BLaER1 treated with 17β-estradiol and CSF1 and Interleukin-3, amounts not matched to agents 10 nM and 100 nM (cell line): ENCODE measurements around the gene SV2B.

ENCODE experiments used
- H3K27ac ChIP-seq, 11 experiments: shearing (Covaris generic); formaldehyde crosslinking; 2 replicates each; pipeline ENCODE4 v1.8.1; 2022
- H3K27me3 ChIP-seq, 11 experiments: shearing (Covaris generic); formaldehyde crosslinking; 2 replicates each; pipeline ENCODE4 v1.8.1; 2022
- H3K36me3 ChIP-seq, 11 experiments: shearing (Covaris generic); formaldehyde crosslinking; 2 replicates each; pipeline ENCODE4 v1.8.1; 2022
- H3K4me1 ChIP-seq, 10 experiments: shearing (Covaris generic); formaldehyde crosslinking; 2 replicates each; pipeline ENCODE4 v1.8.1; 2022
- H3K4me2 ChIP-seq, 11 experiments: shearing (Covaris generic); formaldehyde crosslinking; 2 replicates each; pipeline ENCODE4 v1.8.1; 2022
- H3K4me3 ChIP-seq, 10 experiments: shearing (Covaris generic); formaldehyde crosslinking; 2 replicates each; pipeline ENCODE4 v1.8.1; 2022
- H3K9ac ChIP-seq, 11 experiments: shearing (Covaris generic); formaldehyde crosslinking; 2 replicates each; pipeline ENCODE4 v1.8.1; 2022
- H3K9me3 ChIP-seq, 11 experiments: shearing (Covaris generic); formaldehyde crosslinking; replicated peaks in 1 of 11; 2 replicates each; pipeline ENCODE4 v1.8.1; 2022
- H4K20me1 ChIP-seq, 11 experiments: shearing (Covaris generic); formaldehyde crosslinking; 2 replicates each; pipeline ENCODE4 v1.8.1; 2022
- Cebpa-rat ChIP-seq, 11 experiments: shearing (Covaris generic); IDR thresholded peaks; 2 replicates each; pipeline ENCODE4 v1.8.1; 2022

SV2B gene

DNA sequence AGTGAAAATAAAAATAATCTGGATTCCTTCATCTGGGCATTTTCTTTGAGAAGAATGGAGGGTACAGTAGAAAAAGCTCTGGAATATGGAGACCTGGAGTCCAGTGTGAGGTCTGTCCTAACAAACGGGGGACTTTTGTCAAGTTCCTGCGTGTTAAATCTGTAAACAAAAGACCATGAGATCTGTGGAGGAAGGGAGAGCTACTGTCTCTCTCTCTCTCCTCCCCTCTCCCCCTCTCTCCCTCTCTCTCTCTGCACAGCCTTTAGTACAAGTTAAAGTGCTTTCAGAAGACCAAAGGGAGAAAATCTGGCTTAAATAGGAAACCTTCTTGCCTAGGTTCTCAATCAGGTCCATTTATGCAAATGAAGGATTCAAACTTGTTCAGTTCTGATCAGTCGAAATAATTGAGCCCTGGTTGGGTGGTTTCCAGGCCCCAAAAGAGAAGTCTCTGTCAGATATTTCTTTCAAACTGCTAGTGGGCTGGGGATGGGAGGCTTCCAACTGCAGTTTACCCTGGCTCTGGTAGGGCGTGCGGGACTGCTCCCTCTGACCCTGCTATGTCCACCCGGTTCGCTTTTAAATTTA is 103.7 kb downstream of the SV2B start:
- H3K27me3 ChIP-seq: no peaks in the 10 kb centered on the region
- no peaks in the 10 kb centered on the region for H3K36me3 ChIP-seq
- no peak for TF ChIP-seq Cebpa-rat (IDR thresholded peaks at IDR 0.05)
- no peaks in the 10 kb centered on the region for H3K9me3 ChIP-seq
- no peaks in the 10 kb centered on the region for H3K4me1 ChIP-seq
- no peak overlapping the region for H3K4me3 ChIP-seq
- no peak overlapping the region for H3K4me2 ChIP-seq
- no peak overlapping the region for H3K27ac ChIP-seq
- H4K20me1 ChIP-seq: no peaks in the 10 kb centered on the region
- no peak overlapping the region for H3K9ac ChIP-seq

DNA sequence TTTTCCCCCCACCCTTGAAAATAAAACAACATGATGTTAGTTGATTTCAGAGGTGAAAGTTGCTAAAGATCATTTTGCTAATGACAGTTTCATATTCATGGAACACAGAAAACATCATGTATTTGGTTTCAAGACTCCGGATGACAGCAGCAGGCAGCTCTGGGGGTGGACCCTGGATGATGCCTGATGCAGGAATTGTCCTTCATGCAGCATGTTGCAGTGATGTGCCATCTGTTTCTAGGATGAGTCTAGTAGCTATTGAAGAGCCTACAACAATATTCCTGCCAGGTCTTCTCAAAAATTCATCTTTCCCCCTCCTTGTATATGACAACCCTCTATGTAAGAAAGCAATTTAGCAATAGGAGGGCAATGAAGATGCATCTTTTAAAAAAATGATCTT is 108.3 kb downstream of the SV2B start:
- no peaks in the 10 kb centered on the region for H4K20me1 ChIP-seq
- peaks cover 0 to 5% (median 0%) of the 10 kb centered on the region in 10 experiments; a peak in 1 of 20 replicates for H3K4me1 ChIP-seq
- H3K27me3 ChIP-seq: no peaks in the 10 kb centered on the region
- H3K27ac ChIP-seq: no peak overlapping the region
- no peaks in the 10 kb centered on the region for H3K36me3 ChIP-seq
- H3K9ac ChIP-seq: no peak overlapping the region
- H3K4me2 ChIP-seq: no peak overlapping the region
- H3K9me3 ChIP-seq: no peaks in the 10 kb centered on the region
- no peak for TF ChIP-seq Cebpa-rat (IDR thresholded peaks at IDR 0.05)
- H3K4me3 ChIP-seq: no peak overlapping the region

DNA sequence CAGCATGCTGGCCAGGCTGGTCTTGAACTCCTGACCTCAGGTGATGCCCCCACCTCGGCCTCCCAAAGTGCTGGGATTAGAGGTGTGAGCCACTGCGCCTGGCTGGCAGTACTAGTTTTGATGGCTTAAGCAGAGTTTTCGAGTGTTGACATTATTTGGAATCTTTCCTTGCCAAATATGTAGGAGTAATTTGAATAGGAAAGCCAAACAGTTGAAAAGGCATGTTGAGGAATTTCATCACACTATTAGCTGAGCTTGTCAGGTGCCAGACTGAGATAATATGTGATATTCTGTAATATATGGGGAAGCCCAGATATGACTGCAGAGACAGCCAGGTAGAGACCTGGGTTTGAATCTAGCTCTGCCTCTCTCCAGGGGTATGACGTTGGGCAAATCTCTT is 109.3 kb downstream of the SV2B start:
- H3K4me1 ChIP-seq: peaks cover 0 to 5% (median 0%) of the 10 kb centered on the region in 10 experiments; a peak in 1 of 20 replicates
- H3K4me3 ChIP-seq: no peak overlapping the region
- H3K4me2 ChIP-seq: no peak overlapping the region
- no peak overlapping the region for H3K9ac ChIP-seq
- H3K27ac ChIP-seq: no peak overlapping the region
- no peak for TF ChIP-seq Cebpa-rat (IDR thresholded peaks at IDR 0.05)
- no peaks in the 10 kb centered on the region for H4K20me1 ChIP-seq
- no peaks in the 10 kb centered on the region for H3K36me3 ChIP-seq
- no peaks in the 10 kb centered on the region for H3K27me3 ChIP-seq
- peaks cover 0 to 6% (median 0%) of the 10 kb centered on the region in 11 experiments; a peak in 1 of 22 replicates for H3K9me3 ChIP-seq

- Histone ChIP-seq H3K27me3 (no peaks in the 10 kb centered on the region), H4K20me1 (no peaks in the 10 kb centered on the region), H3K4me1 (peaks cover 0 to 5% (median 0%) of the 10 kb centered on the region in 10 experiments; a peak in 1 of 20 replicates), H3K4me2 (no peak overlapping the region), H3K36me3 (no peaks in the 10 kb centered on the region), H3K27ac (no peak overlapping the region), H3K9me3 (peaks cover 0 to 6% (median 0%) of the 10 kb centered on the region in 11 experiments; a peak in 1 of 22 replicates), H3K4me3 (no peak overlapping the region), H3K9ac (no peak overlapping the region)
- TF ChIP-seq Cebpa-rat (IDR thresholded peaks at IDR 0.05): no peak
Measured at GRCh38 chr15:91209726-91210125, 109.7 kb downstream of the SV2B start.

- Histone ChIP-seq H4K20me1 (no peaks in the 10 kb centered on the region), H3K27me3 (no peaks in the 10 kb centered on the region), H3K36me3 (no peaks in the 10 kb centered on the region), H3K4me3 (no peak overlapping the region), H3K27ac (no peak overlapping the region), H3K9me3 (peaks cover 0 to 6% (median 0%) of the 10 kb centered on the region in 11 experiments; a peak in 1 of 22 replicates), H3K9ac (no peak overlapping the region), H3K4me2 (0 out of 22 replicates have a peak overlapping the region, but pooled peaks of 1 of the 11 experiments have one; percentile 8), H3K4me1 (peaks cover 0 to 5% (median 0%) of the 10 kb centered on the region in 10 experiments; a peak in 1 of 20 replicates)
- TF ChIP-seq Cebpa-rat (IDR thresholded peaks at IDR 0.05): no peak
Measured at GRCh38 chr15:91214675-91215590, 114.9 kb downstream of the SV2B start.

DNA sequence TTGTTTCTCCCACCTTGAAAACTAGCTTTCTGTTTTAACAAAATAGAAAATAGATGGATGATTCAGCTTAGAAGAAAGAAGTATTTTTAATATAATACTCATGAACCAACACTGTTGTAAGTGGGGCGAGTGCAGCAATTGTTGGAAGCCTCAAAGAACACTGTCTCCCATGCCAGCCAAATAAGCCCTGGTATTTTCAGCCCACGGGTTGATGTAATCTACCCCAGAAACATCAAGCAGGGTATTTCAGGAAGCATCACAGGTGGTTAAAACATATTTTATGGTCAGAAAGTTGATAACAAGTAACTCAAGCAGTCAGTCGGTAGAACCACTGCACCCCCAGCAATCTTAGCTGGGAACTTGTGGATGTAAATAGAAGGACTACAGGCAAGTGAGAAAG is 115.9 kb downstream of the SV2B start:
- no peaks in the 10 kb centered on the region for H3K27me3 ChIP-seq
- H3K9me3 ChIP-seq: peaks cover 0 to 6% (median 0%) of the 10 kb centered on the region in 11 experiments; a peak in 1 of 22 replicates
- TF ChIP-seq Cebpa-rat (IDR thresholded peaks at IDR 0.05): no peak
- H3K9ac ChIP-seq: no peak overlapping the region
- no peaks in the 10 kb centered on the region for H4K20me1 ChIP-seq
- no peak overlapping the region for H3K27ac ChIP-seq
- H3K4me2 ChIP-seq: no peak overlapping the region
- no peaks in the 10 kb centered on the region for H3K36me3 ChIP-seq
- peaks cover 0 to 8% (median 4%) of the 10 kb centered on the region in 10 experiments; a peak in 10 of 20 replicates for H3K4me1 ChIP-seq
- H3K4me3 ChIP-seq: no peak overlapping the region

GRCh38 chr15:91219206-91219605 is 119.1 kb downstream of the SV2B start:
- Histone ChIP-seq H3K9ac (no peak overlapping the region), H3K36me3 (no peaks in the 10 kb centered on the region)
- no peak for TF ChIP-seq Cebpa-rat (IDR thresholded peaks at IDR 0.05)

GRCh38 chr15:91222052-91222451 is 122.0 kb downstream of the SV2B start:
- Histone ChIP-seq H4K20me1 (no peaks in the 10 kb centered on the region), H3K4me3 (no peak overlapping the region), H3K36me3 (no peaks in the 10 kb centered on the region), H3K4me1 (peaks cover 0 to 9% (median 5%) of the 10 kb centered on the region in 10 experiments; a peak in 9 of 20 replicates), H3K9me3 (no peaks in the 10 kb centered on the region), H3K4me2 (no peak overlapping the region), H3K27ac (no peak overlapping the region), H3K27me3 (no peaks in the 10 kb centered on the region), H3K9ac (no peak overlapping the region)
- TF ChIP-seq Cebpa-rat (IDR thresholded peaks at IDR 0.05): no peak

More at GRCh38 chr15:91219206-91219605, 119.1 kb downstream of the SV2B start:
- peaks cover 0 to 9% (median 5%) of the 10 kb centered on the region in 10 experiments; a peak in 9 of 20 replicates for H3K4me1 ChIP-seq
- no peaks in the 10 kb centered on the region for H3K27me3 ChIP-seq
- H3K27ac ChIP-seq: no peak overlapping the region
- 0 out of 22 replicates have a peak, but pooled peaks cover 0 to under 1% (median 0%) of the 10 kb centered on the region in 11 experiments for H3K9me3 ChIP-seq
- no peak overlapping the region for H3K4me3 ChIP-seq
- H4K20me1 ChIP-seq: no peaks in the 10 kb centered on the region
- H3K4me2 ChIP-seq: no peak overlapping the region

DNA sequence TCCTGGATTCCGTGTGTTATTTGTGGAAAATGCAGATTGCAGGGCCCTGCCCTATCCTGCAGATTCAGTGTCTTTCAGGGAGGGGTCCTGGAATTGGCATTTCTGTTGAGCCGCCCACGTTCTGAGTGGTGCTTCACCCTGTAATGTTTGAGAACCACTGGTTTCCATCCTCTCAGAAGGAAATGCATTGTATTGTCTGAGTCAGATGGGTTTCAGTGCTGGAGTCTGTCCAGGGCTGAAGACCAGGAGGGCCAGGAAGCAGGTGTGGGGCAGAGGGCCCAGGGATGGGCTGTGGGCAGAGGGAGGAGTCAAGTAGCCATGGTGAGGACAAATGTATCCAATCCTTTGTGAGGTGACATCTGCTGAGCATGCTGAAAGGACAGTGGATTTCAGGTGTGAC is 123.8 kb downstream of the SV2B start:
- Histone ChIP-seq H3K27ac (no peak overlapping the region), H3K9me3 (no peaks in the 10 kb centered on the region; a peak in 1 of 22 replicates), H3K9ac (no peak overlapping the region), H3K4me3 (no peak overlapping the region), H3K4me2 (no peak overlapping the region), H3K36me3 (no peaks in the 10 kb centered on the region), H3K27me3 (no peaks in the 10 kb centered on the region), H3K4me1 (peaks cover 0 to 9% (median 5%) of the 10 kb centered on the region in 10 experiments; a peak in 9 of 20 replicates), H4K20me1 (no peaks in the 10 kb centered on the region)
- no peak for TF ChIP-seq Cebpa-rat (IDR thresholded peaks at IDR 0.05)
